GM18505 (cell line): ENCODE data around the gene ADGRD1.

Experiments
- ATAC-seq: cut with Tn5 transposase; IDR thresholded peaks from one replicate; pipeline ENCODE4 v1.9.1; 2021; ENCODE audit not compliant: unreplicated experiment
- POLR2A ChIP-seq: IDR thresholded peaks from 4 replicates; pipeline ENCODE4 v1.6.1; 2011; ENCODE audit warnings: borderline replicate concordance; ENCODE audit not compliant: insufficient read depth, insufficient read length; ENCODE audit errors: extremely low read depth

The ADGRD1 gene

DNA sequence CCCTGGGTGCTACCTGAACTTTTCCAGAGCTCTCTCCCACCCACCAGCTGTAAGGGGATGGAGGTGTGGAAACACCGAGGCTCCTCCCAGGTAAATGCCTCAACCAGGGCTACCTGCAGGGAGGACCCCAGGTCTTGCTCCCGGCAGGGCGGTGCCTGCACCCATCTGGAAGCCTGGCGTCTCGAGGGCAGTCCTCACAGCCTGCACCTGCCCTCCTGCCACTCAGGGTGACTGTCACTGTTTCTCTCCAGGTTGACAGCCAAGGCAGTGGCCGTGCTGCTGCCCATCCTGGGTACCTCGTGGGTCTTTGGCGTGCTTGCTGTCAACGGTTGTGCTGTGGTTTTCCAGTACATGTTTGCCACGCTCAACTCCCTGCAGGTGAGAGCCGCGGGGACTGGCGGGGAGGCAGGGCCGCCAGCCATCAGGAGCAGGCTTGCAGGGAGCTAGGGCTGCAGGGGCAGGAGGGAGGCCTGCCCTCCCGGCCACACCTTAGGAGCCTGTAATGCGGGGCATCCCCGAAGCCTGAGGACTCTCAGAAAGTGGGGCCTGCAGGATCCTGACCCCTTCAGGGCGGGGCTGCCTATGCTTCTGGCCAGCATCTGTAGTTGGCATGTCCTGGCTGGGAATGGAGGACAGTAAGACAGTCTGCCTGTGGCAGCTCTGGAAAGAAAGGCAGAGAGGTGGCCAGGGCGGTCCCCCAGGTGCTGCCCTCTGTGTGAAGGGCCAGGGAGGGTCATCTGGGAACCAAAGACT lies 182.3 kb downstream of the ADGRD1 start:
- TF ChIP-seq POLR2A = no peak
- no peak for ATAC-seq

DNA sequence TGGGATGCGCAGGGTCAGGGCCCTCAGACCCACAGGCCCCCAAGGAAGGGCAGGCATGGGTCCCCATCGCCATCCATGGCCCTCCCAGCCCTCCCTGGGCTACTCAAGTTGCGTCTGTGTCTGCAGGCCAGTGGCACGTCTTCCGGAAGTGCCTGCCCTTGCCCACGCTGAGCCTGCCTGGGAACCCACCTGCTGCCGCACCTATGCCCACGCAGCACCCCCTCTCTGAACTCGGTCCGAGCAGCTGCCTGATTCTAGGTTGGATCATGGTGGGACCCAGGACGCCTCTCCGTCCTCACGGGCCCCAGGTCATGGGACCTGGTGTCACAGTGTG lies 182.8 kb downstream of the ADGRD1 start:
- ATAC-seq = no peak
- no peak for TF ChIP-seq POLR2A

DNA sequence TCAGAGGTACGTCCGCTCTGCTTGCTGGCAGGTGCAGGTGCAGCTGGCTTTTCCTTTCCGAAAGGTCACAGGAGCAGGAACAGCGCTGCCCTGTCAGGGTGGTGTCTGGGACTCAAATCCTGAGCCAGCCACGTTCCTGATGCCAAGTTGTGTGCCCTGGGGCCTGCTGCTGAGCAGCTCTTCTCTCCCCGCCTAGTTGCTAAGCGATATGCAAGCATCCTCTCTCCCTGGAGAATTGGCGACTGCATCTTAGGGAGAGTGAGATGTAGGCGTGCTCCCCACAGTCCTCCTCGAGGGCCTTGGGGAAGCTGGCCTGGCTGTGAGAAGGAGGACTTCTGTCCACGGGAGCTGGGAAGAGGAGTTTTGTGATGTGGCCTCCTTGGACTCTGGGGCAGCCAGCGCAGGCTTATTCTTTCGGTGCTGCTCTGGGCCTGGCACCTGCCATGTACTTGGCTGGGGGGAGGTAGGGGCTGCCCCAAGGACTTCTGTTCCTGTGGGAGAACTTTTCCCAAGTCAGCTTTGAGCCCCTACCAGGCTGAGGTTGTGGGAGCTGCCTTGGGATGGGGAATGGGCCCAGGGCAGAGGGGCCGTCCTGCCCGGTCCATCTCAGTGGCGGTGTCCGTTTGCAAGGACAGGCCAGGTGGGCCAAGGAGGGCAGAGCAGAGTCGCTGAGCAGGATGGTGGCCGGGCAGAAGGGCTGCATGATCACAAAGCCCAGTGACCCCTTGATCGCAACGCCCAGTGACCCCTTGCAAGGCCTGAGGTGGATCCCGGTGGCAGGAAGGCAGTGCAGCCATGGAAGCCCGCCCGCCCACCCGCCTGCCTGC lies 183.5 kb downstream of the ADGRD1 start:
- no peak for TF ChIP-seq POLR2A
- no peak for ATAC-seq

DNA sequence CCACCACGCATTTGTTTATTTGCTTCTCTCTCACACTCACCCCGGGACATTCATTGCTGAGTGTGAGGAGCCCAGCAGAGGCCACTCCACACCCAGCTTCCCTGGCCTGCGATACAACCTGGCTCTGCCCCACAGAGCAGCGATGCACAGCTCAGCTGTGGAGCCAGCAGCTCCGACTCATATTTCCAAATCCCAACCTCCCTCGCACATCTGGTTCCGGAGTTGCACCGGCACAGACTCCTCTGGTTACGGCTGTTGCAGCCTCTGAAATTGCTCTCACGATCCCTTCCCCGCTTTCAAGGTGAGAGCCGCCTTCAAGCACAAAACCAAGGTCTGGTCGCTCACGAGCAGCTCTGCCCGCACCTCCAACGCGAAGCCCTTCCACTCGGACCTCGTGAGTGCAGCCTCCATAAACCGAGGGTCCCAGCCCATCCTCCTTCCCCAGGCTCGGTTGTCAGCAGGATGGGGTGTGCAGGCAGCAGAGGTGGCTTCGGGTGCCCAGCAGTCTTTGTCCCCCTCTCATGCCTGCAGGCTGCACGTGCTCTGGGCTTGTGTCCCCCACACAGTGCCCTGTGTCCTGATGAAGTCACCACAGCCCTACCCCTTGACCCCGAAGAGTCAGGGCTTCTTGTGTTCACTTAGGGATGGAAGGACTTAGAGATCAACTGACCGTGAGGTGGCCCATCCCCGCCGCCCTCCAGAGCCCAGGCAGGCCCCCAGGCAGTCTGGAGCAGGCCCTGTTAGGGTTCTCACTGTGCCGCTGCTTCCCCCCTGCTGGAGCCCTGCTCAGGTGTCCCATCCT lies 184.3 kb downstream of the ADGRD1 start:
- no peak for ATAC-seq

DNA sequence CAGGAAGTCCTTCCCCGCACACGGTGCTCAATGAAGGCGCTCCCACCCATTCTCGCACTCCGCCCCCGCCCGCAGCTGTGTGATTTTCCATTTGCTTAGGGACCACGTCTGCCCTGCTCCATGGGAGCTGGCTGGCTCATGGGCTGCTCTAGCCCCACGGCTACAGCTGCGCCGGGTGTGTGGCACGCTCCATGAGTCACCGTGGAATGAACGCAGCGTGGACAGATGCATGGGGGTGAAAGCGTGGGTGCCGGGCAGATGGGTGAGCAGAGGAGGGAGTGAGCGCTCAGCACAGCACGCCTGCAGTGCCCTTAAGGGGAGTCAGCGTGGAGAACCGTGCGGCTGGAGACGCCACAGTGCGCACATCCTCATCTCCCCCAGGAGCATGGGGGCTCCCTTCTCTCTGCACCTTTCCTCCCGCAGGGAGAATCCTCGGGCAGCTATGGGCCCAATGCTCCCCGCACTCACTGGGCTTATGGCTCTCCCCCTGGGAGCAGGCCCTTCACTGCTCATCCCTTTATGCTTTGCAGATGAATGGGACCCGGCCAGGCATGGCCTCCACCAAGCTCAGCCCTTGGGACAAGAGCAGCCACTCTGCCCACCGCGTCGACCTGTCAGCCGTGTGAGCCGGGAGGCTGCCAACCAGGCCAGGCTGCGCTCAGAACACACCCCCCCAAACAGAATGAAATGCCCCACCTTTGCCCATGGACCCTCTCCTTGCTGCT lies 185.1 kb downstream of the ADGRD1 start:
- TF ChIP-seq POLR2A = no peak
- ATAC-seq = no peak

More for the DNA sequence above, 184.3 kb downstream of the ADGRD1 start:
- no peak for TF ChIP-seq POLR2A

DNA sequence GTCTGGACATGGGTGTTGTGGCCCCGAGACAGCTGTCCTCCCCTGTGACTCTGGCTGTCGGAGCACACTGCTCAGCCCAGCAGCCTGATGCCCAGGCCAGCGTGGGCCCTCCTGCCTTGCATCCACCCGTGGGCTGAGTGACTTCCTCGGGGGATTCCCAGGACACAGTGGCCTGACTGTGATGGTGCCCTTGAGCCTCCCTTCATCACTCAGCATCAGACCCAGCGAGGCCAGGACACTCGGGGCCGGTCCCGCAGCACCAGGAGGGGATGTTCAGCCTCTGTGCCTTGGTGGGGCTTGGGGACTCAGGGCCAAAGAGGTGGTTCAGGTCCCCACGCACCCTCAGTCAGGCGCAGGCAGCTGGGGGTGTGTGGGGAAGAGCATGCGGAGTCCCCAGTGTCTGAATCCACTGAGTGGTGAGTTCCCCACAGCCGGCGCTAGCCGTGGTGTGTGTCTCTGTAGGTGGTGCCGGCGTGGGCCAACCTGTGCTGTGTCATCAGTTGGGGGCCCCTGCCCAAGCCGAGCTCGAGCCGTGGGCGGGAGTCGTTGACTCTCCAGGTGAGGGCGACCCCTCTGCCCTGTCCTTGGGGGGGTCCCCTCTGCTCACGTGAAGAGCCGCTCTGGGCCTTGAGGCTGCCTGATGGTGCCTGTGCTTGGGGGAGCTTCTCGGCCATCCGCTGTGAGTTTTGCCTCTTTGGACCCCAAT lies 185.8 kb downstream of the ADGRD1 start:
- ATAC-seq = no peak

DNA sequence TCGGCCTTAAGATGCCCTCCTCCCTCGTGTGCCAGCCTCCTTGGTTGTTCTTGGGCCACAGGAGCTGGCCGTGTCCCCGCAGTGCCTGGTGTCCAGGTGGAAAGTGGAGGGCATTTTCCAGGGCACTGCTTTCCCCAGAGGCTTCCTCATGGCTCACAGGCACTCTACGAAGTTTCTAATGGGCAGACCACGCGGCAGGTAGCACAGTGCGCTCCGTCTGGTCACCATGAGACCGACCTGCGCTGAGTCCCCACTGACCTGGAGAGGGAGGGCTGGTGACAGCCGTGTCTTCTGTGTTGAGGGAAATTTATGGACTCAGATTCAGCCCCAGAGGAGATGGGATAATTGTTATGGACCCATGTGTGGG lies 186.3 kb downstream of the ADGRD1 start:
- TF ChIP-seq POLR2A = no peak
- no peak for ATAC-seq

More for the DNA sequence above, 185.8 kb downstream of the ADGRD1 start:
- no peak for TF ChIP-seq POLR2A

DNA sequence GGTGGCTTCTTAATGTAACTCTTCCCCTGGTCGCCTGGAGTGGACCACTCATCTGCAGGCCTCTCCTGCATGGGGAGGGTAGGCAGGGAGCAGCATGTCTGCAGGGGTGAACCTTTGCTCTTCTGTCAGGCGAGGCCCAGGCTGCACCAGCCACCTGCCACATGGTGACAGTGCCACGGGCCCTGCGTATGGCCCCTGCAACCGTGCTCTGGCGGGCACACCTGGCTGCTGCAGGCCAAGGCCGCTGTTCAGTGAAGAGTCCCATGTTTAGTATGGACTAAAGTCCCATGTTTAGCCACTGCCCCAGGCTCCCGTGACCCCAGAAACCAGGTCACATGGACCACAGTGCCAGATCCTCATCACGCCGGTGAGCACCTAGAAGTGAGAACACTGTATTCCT lies 187.0 kb downstream of the ADGRD1 start:
- no peak for ATAC-seq
- TF ChIP-seq POLR2A = no peak

DNA sequence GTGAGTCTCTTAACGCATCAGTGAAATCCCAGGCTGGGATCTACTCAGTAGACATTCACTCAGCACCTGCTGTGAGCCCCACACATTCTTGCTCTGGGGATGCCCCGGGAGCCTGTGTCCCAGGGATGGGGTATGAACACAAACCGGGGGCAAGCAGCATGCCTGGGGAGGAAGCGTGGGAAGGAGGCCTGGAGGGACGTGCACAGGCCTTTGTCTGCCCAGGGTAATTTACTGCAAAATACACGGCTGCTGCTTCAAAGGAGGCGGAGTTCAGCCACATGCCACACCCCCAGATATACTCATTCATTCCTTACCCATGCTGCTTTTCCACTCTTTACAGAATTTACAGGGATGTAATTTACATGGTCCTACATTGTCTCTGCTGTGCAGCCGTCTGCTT lies 187.8 kb downstream of the ADGRD1 start:
- ATAC-seq = no peak
- TF ChIP-seq POLR2A = no peak

DNA sequence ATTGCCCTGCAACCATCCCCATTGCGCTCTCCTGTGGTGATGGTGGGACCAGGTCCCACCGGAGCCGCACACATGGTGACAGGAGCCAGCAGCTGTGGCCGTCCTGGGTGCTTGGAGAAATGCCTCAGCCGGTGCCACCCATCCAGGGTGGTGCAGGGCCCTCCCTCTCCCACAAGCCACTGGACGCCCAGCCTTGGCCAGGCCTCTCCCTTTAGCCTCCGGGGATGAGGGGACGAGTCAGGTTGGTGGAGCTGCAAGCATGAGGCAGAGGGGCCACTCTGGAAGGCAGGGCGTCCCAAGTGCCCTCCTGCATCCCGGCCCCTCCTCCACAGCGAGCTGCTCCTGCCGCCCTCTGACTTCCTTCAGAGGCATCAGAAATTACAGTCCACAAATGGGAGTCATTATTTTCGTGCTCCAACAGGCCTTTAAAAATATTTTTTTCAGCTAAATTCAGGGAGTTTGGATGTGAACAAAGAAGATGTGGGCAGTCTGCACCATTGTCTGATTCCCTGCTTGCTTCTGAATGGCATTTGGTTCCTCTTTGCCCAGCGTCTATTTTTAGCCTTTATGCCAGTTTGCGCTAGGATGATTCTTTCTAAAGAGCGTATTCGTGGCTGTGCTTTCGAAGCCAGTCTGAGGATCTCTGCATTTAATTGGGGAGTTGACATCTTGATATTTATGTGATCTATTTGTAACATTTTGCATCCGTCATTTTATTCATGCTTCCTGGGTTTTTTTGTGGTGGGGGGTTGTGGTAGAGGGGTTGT lies 189.4 kb downstream of the ADGRD1 start:
- TF ChIP-seq POLR2A = no peak
- ATAC-seq = no peak

DNA sequence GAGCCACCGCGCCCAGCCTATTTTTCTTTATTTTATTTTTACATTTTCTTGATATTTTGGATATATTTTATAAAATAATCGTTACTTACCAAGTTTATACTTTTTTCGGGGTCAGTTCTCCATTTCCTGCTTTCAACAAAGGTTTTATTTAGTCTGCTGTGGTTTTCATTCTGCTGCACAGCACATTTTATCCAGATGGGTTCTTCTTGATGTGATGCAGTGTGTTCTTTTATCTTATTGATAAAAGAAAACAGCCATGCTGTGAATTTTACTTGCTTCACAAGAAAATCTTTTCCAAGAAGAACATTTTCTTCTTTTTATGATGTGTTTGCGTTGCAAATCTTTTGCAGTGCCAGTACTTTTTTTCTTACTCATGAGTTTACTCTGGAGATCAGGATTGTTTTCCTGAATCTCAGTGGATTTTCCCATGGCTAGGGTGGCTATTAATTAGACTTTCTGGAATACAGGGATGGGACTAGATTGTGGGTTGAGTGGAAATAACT lies 192.5 kb downstream of the ADGRD1 start:
- TF ChIP-seq POLR2A = no peak
- ATAC-seq = no peak
